Body of pancreas (tissue), 4 donors: Measurements from ENCODE around the gene STIL. TPM values are rescaled to one million over a fixed set of nuclear protein-coding genes. Genes with fewer than 3 reads are reported as not detected.
"Not testable (repeated sequence)": the region's sequence is repeated elsewhere in the genome, so short reads cannot be mapped to it uniquely, and the experiment has no call there.

ENCODE experiments used
- ATAC-seq: fragments of 150-250 bp; one replicate; pipeline ENCODE4 v1.9.1; 2016
- DNase-seq, 4 donors: peaks; one replicate each; pipeline ENCODE4 v3.0.0-alpha.2; 2019
- H3K27ac ChIP-seq, 4 donors: fragments of 200-600 bp; sonication (generic); 1 replicate in 3 of 4; 2 replicates in 1 of 4; pipeline versions ENCODE4 v1.5.1 to v1.6.1; 2016 to 2019; ENCODE audit warnings: mild to moderate bottlenecking in 1 of 4, mixed read lengths in 1 of 4, moderate library complexity in 1 of 4
- H3K27me3 ChIP-seq, 2 donors: fragments of 200-600 bp; sonication (generic); one replicate each; pipeline ENCODE4 v1.6.0; 2016; ENCODE audit warnings: mild to moderate bottlenecking in 1 of 2
- H3K36me3 ChIP-seq, 2 donors: fragments of 200-600 bp; sonication (generic); replicated peaks in 1 of 2; 2 replicates each; pipeline ENCODE4 v1.5.1; 2016; ENCODE audit warnings: low read depth in 2 of 2; ENCODE audit not compliant: insufficient read depth in 1 of 2
- H3K4me1 ChIP-seq: fragments of 200-600 bp; sonication (generic); one replicate; pipeline ENCODE4 v1.6.0; 2016
- H3K4me3 ChIP-seq, 2 donors: fragments of 200-600 bp; sonication (generic); 1 replicate in 1 of 2; 2 replicates in 1 of 2; pipeline ENCODE4 v1.5.1; 2016 to 2019
- H3K9me3 ChIP-seq, 3 donors: fragments of 200-600 bp; sonication (generic); 1 replicate in 2 of 3; 2 replicates in 1 of 3; pipeline ENCODE4 v1.5.1; 2016
- CTCF ChIP-seq, 7 experiments: fragments of 450-650 bp in 4 of 7; fragments of 200-600 bp in 3 of 7; sonication (generic) in 3 of 7; IDR thresholded peaks; one replicate each; pipeline ENCODE4 v1.5.1; 2016 to 2019; ENCODE audit warnings: antibody characterized with exemption in 7 of 7
- POLR2A ChIP-seq, 3 donors: fragments of 450-650 bp; IDR thresholded peaks; one replicate each; pipeline ENCODE4 v1.6.1; 2016; ENCODE audit warnings: antibody characterized with exemption in 3 of 3, mild to moderate bottlenecking in 2 of 3
- WGBS, 2 donors: methylation state at CpG; one replicate each; pipeline ENCODE4 v1.1.5; 2017; 5-methylcytosine and 5-hydroxymethylcytosine counted together
- intact Hi-C: fragments of 100-400 bp; cut with DNase I; formaldehyde crosslinking; loops from one replicate; pipeline ENCODE4 v1.15.1; 2023
- total RNA-seq, 2 donors: library from RNA; depleted of rRNA; stranded (reverse); fragments of >200 nt; gene quantifications; one replicate each; pipeline ENCODE4 v1.1.0, GENCODE V29; 2016

STIL gene
- total RNA-seq, 2 donors from 2014 or later, result 0.52 TPM; not detected in 1

- ATAC-seq, result no peak
- peaks cover 12% of the 10 kb centered on the region for H3K4me1 ChIP-seq
- no peaks in the 10 kb centered on the region for H3K36me3 ChIP-seq
- H3K27me3 ChIP-seq, result no peaks in the 10 kb centered on the region
- 77 to 84% methylated on average over 9 of the region's 9 CpGs for WGBS, 2 donors
- DNase-seq, result no peak
- H3K27ac ChIP-seq, result no peak overlapping the region
- intact Hi-C loops, result no loop called here
- TF ChIP-seq CTCF (IDR thresholded peaks at IDR 0.05), result no peak
- TF ChIP-seq POLR2A (IDR thresholded peaks at IDR 0.05), result no peak
- no peaks in the 10 kb centered on the region for H3K9me3 ChIP-seq
- no peak overlapping the region for H3K4me3 ChIP-seq
Observed at GRCh38 chr1:47347735-47348134, 33.8 kb upstream of the STIL start.

GRCh38 chr1:47346979-47347378, 33.0 kb upstream of the STIL start:
- H3K27me3 ChIP-seq, H3K9me3 ChIP-seq, H3K27ac ChIP-seq, ATAC-seq, H3K36me3 ChIP-seq, H3K4me3 ChIP-seq, intact Hi-C loops, DNase-seq: not testable (repeated sequence)
- H3K4me1 ChIP-seq, result peaks cover 12% of the 10 kb centered on the region
- WGBS, 2 donors, result 93 to 98% methylated on average over 5 of the region's 5 CpGs

GRCh38 chr1:47340227-47340626, 26.3 kb upstream of the STIL start:
- peaks cover 27% of the 10 kb centered on the region for H3K4me1 ChIP-seq
- H3K9me3 ChIP-seq, result no peaks in the 10 kb centered on the region
- no peak for ATAC-seq
- no peaks in the 10 kb centered on the region for H3K36me3 ChIP-seq
- no peaks in the 10 kb centered on the region for H3K27me3 ChIP-seq
- TF ChIP-seq CTCF (IDR thresholded peaks at IDR 0.05) (no peak), POLR2A (IDR thresholded peaks at IDR 0.05) (no peak)
- H3K27ac ChIP-seq, result no peak overlapping the region
- 61 to 88% methylated on average over 4 of the region's 4 CpGs for WGBS, 2 donors
- intact Hi-C loops, result no loop called here
- no peak for DNase-seq
- H3K4me3 ChIP-seq, result no peak overlapping the region

- intact Hi-C loops, result no loop called here
- DNase-seq (no peak), ATAC-seq (no peak)
- Histone ChIP-seq H3K4me1 (peaks cover 34% of the 10 kb centered on the region), H3K27ac (no peak overlapping the region), H3K4me3 (no peak overlapping the region), H3K27me3 (no peaks in the 10 kb centered on the region), H3K9me3 (no peaks in the 10 kb centered on the region), H3K36me3 (no peaks in the 10 kb centered on the region)
- TF ChIP-seq POLR2A (IDR thresholded peaks at IDR 0.05), result no peak
- TF ChIP-seq CTCF (IDR thresholded peaks at IDR 0.05), result no peak
Observed at GRCh38 chr1:47338249-47339077, 24.5 kb upstream of the STIL start.

- no peak for TF ChIP-seq CTCF (IDR thresholded peaks at IDR 0.05)
- TF ChIP-seq POLR2A (IDR thresholded peaks at IDR 0.05), result no peak
- Histone ChIP-seq H3K36me3 (no peaks in the 10 kb centered on the region), H3K4me3 (no peak overlapping the region), H3K9me3 (no peaks in the 10 kb centered on the region), H3K4me1 (peaks cover 42% of the 10 kb centered on the region), H3K27ac (no peak overlapping the region), H3K27me3 (no peaks in the 10 kb centered on the region)
- DNase-seq, result no peak
- intact Hi-C loops, result no loop called here
- WGBS, 2 donors, result 89 to 98% methylated on average over 6 of the region's 6 CpGs
- no peak for ATAC-seq
Observed at GRCh38 chr1:47337350-47337749, 23.4 kb upstream of the STIL start.
